HT-29 (cell line): Measurements from ENCODE around the gene MYH9. TPM values are rescaled to one million over a fixed set of nuclear protein-coding genes. Genes with fewer than 3 reads are reported as not detected.
"Not testable (repeated sequence)": the region's sequence is repeated elsewhere in the genome, so short reads cannot be mapped to it uniquely, and the experiment has no call there.

Experiments used
- DNase-seq: peaks from one replicate; pipeline ENCODE4 v3.0.0-alpha.2; 2015; ENCODE audit warnings: low spot score
- total RNA-seq: library from RNA; depleted of rRNA; stranded (reverse); fragments of >200 nt; shearing (Covaris generic); gene quantifications from 2 replicates; pipeline ENCODE4 v1.2.3, GENCODE V29; 2014

MYH9 gene
- total RNA-seq, 1 experiment from 2014 or later = 259 TPM

DNA sequence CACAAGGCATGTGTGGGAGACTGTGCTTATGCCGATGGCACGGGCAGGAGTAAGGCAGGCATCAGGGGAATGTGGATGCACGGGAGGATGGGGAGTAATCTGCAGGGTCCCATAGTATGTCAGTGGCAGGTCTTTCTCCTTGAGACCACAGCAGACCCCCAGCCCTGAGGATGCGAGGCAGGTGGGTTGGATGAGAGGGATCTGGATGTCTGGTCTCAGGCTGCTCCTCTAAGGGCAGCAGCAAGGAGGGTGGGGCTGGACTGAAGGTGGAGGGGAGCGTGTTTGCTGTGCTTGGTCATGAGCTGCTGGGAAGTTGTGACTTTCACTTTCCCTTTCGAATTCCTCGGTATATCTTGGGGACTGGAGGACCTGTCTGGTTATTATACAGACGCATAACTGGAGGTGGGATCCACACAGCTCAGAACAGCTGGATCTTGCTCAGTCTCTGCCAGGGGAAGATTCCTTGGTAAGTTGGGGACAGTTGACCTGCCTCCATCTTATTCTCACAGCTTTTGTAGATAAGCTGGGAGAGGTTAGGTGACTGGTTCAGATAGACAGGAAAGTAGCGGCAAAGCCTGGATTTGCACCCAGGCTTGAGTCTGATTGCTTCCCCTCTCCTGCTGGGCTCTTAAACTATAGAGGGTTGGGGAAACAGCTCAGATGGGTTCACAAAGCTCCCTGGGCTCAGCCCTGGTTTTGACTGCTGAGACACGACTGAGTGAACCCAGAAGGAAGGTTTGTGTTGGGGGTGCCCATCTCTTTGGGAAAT lies 134.8 kb downstream of the MYH9 start, which contains the start of gene APOL1:
APOL1 (plus strand) TSS at position 380 of the 769 bp plus-strand sequence. CDS start 1,823 bp downstream, outside the sequence.
- DNase-seq = peak; percentile 70

DNA sequence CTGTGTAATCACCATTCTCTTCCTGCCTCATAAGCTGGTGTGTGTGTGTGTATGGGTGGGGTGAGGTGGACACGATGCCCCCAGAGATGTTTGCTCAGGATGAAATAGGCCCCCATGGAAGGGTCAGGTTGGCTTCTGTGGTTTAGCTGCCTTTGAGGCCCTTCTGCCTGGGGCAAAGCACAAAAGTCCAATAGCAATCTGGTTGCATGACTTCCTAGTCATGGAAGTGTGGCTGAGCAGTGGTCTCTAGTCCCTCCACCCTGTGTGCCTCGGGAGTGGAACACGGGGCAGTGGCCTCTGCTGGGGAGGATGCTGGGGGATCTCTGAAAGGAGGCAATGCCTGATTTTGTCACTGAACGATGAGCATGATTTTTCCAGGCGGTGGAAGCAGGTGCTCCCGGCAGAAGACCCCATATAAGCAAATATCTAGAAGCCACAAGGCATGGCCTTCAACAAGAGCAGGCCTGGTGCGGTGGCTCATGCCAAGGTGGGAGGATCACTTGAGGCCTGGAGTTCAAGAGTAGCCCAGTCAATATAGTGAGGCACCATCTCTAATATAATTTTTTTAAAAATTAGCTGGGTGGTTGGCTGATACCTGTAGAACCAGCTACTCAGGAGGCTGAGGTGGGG lies 135.7 kb downstream of the MYH9 start:
- DNase-seq = not testable (repeated sequence)

DNA sequence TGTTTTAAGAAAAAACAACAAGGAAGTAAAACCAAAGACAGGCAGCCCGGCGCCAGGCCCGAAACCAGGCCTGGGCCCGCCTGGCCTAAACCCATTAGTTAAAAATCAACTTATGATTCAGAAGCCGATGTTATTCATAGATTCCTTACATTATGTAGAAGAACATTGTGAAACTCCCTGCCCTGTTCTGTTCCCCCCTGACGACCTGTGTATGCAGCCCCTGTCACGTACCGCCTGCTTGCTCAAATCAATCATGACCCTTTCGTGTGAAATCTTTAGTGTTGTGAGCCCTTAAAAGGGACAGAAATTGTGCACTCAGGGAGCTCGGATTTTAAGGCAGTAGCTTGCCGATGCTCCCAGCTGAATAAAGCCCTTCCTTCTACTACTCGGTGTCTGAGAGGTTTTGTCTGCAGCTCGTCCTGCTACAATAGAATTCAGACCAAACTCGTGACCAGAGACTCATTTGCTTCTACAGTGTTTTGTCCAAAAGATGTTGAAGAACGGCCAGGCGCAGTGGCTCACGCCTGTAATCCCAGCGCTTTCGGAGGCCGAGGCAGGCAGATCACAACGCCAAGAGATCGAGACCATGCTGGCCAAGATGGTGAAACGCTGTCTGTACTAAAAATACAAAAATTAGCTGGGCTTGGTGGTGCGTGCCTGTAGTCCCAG lies 137.3 kb downstream of the MYH9 start:
- DNase-seq = peak; percentile 22

DNA sequence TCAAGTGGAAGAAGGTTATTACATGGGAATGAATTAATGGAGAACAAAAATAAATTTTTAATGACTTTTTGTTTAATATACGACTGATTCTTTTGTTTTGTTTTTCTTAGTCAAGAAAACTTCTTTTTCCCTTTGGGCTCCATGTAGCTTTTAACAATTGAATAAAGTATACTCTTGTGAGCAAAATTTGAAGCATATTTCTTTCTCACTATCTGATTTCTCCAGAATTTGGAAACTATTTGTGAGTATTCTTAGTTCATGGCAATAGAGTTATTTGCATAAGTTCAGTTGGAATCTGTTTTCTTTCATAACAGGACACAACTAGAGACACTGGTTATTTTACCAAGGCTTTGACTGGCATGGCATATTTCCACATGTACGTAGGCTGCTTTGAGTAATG lies 138.6 kb downstream of the MYH9 start:
- DNase-seq = no peak

DNA sequence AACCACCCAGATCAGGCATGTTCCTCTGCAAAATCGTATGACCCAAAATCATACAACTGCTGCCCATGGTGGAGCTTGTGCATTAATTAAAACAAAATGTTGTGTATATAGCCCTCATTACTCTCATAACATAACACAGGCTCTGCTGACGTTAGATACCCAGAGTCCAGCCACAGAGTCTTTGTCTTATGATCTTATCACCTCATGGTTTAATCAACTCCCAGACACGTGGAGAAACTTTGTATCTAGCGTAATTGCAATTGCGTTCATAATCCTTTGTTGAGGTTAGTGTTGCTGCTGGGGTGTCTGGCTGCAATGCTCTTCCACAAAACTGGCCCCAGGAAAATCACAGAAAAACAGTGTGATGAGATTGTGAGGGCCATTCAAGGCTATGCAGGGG lies 139.8 kb downstream of the MYH9 start:
- no peak for DNase-seq

DNA sequence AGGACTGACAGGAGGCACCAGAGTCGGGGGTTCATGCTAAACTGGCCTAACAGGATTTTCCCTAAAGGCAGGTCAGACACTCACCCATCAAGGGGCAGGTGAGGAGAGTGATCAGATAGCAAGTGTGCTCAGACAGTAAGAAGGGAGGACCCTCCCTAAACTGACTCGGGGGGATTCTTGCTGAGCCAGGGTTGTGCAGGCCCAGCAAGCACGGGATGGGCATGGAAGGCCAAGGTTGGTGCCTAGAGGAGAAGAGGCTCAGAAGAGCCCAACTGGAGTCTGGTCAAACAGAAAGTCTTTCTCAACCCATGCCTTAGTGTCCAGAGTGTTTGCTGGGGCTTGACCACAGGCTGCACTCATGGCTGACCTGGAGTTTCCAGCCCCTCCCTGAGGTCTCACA lies 141.0 kb downstream of the MYH9 start:
- DNase-seq = no peak

DNA sequence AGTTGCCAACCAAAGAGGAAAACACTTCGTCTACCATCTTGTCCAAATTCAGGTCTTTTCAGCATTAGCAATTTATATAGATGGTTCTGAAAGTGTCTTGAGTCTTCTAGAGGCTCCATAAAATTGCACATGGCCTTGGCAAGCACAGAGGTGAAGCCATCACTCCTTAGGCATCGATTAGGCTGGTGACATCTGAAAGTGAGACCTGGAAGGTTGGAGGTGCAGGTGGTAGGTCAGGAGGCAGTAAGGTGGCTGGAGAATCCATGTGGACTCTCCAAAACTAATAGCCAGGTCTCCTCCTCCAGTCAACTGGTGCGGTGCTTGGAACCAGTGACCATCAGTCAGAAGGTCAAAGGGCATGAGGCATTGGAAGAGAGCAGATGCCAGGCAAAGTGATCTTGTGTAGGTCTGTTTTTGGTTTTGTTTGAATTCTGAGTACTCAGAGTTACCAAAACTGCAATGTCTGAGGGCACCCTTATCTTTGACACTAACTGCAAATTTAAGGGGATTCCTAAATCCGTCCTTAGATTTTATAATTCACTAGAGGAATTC lies 141.9 kb downstream of the MYH9 start:
- DNase-seq = no peak

DNA sequence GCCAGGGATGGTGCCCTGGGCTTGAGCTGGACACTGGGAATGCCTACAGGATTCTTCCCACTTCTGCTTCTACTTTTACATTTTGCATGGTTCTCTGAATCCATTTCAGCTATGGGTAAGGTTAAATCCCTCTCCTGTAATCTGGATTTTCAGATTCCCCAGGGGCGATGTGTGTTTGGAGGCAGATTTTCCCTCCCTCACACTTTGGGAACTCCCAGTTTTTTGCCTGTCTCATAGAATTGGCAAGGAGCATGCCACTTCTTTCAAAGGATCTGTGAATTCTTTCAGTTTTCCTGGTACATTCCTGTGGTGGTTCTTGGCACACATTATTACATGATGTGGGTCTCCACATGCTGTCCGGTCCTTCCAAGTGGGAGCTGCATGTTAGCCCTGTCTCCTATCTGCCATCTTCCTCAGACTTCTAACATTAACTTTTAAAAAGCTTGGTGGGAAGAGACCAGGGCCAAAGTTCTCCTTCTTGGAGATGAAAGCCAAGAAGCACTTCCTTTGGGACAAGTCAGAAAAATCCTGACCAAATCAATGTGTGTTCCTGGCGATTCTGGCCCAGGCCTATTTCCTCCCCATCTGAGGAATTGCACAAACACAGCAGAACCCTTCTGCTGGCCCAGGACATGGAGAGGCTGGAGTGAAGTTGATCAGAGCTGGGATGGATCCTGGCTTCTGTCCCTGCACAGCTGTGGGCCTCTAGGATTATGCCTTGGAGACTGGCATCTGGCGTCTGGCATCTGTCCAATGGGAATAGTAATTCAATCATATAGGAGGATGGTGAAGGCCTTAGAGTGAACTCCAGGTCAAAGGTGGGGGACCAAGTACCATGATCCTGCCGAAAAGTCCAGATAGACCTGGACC lies 143.0 kb downstream of the MYH9 start:
- no peak for DNase-seq

DNA sequence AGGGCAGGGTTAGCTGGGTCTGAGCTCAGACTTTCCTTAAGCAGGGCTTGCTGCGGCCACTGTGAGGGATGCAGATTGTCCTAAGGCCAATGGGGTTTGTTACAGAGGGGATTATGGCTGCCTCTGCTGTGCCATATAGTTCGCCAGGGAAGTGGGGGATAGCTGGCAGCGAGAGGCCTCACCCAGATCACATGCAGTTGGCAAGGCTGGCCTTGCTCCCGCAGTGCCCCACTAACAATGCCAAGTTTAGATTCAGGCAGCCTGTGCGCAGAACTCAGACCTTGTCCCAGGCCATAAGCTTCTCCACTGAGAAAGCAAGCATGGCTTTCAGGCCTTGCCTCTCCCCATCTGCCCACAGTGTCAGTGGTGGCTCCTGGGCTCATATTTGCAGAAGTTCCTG lies 143.8 kb downstream of the MYH9 start:
- no peak for DNase-seq

DNA sequence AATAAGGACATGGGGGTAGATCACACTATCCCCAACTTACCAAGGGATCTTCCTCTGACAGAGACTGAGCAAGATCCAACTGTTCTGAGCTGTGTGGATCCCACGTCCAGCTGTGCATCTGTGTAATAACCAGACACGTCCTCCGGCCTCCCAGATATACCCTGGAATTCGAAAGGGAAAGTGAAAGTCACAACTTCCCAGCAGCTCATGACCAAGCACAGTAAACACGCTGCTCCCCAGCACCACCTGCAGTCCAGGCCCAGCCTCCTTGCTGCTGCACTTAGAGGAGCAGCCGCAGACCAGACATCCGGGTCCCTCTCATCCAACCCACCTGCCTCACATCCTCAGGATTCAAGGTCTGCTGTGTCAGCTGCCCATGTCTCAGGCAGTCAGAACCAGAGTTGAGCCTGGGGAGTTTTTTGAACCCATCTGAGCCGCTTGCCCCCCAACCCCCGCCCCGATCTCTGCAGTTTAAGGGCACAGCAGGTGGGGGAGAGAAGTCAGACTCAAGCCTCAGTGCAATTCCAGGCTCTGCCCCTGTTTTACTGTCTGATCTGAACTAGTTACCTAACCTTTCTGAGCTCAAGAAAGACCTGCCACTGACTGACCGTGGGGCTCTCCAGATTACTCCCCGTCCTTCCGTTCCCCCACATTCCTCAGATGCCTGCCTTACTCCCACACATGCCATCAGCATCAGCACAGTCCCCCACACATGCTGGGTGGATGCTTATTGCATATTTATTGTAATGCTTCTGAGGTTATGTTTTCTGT lies 148.2 kb downstream of the MYH9 start, which contains the start of gene APOL2:
APOL2 (minus strand) TSS at position 127 of the 771 bp plus-strand sequence. CDS start 6,365 bp downstream, outside the sequence.
- DNase-seq = peak; percentile 85

DNA sequence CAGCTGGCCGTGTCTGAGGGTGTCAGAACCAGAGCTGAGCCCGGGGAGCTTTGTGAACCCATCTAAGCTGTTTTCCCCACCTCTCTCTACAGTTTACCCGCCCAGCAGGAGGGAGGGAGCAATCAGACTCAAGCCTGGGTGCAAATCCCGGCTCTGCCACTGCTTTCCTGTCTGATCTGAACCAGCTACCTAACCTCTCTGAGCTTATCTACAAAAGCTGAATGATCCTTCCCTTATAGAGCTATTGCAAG lies 148.7 kb downstream of the MYH9 start:
- DNase-seq = no peak

DNA sequence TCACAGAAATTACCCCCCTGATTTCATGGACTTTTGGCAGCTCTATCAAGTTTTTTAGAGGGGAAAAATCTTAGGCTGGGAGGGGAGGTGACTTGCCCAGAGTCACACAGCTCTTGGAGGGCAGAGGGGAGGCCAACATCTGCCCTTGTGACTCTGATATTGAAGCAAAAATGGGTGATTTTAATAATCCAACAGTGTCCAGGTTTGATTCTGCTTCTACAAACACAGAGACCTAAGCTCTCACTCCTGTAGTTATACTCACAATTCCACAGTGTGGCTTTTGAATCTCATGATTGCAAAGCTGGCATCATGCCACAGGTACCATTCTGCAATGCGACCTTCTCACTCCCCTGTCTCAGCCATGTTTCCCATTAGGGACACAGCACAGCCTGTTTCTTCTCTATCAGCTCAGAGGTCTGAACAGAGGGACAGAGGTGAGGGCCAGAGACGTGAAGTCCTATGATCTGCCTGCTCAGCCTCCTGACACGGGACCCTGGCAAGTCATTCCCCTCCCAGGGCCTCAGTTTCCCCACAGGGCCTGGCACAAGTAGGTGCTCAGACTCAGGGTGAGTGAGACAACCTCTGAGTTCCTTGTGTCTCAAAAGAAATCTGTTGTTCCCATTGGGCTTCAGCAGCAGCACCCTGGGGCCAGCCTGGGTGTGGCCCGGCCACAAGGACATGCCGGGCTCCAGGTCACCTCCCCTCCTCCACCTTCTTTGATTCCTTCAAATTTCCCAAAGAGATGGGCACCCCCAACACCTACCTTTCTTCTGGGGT lies 149.2 kb downstream of the MYH9 start:
- DNase-seq = peak; percentile 36

DNA sequence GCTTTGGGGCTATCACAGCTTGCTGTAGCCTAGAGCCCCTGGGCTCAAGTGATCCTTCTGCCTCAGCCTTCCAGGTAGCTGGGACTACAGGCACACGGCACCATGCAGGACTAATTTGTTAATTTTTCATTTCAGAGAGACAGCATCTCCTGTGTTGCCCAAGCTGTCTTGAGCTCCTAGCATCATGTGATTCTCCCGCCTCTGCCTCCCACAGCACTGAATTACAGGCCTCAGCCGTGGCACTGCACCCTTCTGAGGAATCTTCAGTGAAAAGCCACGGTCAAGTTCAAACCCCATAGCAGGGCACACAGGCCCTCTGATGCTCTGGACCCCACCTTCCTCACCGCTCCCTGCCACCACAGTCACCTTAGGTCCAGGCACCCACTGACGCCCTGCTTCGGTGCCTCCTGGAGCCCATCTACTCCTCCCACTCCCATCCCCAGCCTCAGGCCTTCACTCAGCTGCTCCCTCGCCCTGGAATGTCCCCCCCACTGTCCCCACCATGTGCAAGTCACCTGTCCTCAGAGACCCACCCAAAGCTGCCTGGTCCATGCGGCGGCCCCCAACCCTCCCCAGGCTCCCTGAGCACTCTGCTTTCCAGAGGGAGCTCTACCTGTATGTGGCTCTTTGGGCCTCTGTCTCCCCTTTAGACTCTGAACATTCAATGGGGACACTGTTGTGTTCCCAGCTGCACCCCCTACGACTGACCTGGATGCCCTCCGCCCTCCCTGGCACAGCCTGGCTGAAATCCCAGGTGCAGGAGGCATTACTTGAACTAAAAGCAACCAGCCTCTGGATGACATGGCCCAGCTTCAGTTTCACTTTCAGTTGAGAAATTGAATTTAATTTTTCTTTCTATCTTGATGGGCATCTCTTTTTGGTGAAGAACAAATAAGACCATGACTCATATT lies 150.1 kb downstream of the MYH9 start:
- DNase-seq = no peak

DNA sequence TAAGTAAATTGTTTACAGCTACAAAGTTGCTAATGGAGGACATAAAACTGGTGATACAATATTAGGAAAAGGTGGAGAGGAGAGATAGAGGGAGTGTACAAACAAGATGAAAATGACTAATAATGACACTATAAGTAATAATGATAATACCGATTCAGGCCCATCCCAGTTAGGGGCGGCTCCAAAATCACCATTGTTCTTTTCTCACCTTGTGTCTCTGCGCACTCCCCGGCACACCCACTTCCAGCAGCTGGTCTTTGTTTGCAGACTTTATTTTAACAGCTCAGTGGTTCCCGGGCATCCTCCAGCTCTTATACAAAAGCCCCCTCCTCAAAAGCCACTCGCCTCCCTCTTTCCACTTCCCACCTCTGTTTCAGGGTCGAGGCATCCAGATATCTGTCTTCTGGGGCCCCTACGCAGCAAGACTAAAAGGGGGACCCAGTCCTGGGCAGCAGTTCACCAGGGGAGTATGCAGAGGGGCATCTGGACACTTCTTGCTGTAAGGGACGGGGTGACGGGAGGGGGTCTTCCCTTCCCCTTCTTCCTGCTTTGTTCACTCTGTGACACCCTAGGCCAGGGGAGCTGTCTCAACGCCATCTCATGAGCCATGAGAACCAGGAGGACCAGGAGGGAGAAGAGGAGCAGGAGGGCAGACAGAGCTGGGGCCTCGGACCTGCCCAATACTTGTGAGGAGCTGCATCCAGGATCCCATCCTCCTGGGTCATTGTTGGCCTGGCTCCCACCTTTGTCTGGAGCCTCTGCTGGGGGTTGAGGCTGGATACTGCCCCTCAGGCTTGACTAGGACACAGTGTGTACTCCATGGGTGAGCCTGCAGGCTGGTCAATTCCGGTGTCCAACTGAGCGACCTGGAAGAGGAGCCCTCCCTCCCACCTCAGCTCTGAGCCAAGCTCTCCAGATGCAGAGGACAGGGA lies 151.1 kb downstream of the MYH9 start:
- DNase-seq = no peak

DNA sequence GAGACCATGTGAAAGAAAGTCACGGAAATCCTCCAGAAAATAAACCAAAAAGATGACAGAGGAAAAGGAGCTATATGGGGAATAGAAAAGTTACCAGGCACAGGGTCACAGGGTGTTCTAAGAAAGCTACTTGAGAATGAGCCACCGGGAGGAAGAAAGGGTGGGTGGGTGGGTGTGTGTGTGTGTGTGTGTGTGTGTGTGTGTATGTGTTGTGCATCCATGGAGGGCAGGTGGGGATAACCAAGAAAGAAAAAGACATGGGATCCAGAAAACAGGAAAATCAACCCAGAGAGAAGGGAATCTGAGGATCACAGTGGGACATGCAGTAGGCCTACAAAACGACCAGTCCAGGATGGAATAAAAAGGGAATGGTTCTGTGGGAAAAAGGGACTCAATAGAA lies 152.2 kb downstream of the MYH9 start:
- no peak for DNase-seq

DNA sequence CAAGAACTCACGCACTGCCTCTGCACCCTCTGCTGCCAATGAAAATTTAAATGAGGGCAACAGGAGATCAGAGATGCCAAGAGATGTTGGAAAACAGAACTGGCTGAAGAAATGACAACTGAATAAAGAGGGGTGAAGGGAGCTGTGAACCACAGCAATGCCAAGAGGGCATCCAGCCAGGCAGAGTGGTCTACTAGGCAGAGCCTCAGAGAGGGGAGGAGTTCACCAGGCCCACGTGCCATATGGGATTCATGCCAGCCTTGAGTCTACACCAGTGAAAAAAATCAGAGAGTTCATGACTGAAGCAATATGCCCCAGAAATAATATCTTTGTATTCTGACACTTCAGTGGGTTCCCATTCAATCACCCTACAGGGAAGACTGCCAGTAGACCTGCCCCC lies 152.8 kb downstream of the MYH9 start:
- DNase-seq = no peak

DNA sequence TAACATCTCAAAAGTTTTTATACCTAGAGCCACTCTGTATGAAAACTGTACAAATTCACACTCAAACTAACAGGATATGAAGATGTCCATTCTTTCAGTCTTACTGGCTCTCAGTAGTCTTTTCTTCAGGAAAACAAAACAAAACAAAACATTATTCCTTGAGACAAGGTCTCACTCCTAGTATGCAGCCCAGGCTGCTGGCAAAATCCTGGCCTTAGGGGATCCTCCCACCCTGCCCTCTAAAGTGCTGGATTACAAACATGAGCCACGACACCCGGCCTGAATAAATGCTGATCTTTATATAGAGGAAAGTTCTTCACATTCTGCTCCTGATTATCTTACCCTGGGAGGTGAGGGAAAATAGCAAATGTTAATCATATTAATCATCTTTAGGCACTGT lies 153.6 kb downstream of the MYH9 start:
- no peak for DNase-seq

DNA sequence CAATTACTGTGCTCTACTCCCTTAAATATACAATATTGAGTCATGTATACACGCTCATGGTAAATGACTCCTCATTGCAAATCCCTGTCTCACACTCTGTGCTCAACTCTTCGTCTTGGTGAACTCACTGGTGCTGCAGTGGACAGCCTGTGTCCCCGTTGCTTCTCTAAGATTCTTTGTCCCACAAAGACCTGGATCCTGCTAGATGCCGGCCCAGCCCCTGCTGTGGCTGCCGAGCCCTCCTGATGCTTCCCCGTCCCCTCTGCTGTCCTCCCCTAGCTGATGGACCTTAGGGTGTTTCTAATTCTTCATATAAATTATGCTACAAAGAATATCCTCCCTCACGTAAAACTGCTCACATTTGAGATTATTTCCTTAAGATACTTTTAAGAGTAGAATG lies 154.0 kb downstream of the MYH9 start:
- no peak for DNase-seq
